Mesendoderm (in vitro differentiated cells): ENCODE measurements around the gene ASB13.

Experiments
- DNase-seq: peaks from one replicate; pipeline ENCODE4 v3.0.0; 2013
- H2AK5ac ChIP-seq: 2 replicates; pipeline ENCODE4 v1.6.1; 2013; ENCODE audit warnings: low read length, inconsistent platforms
- H2BK120ac ChIP-seq: 2 replicates; pipeline ENCODE4 v1.6.1; 2013; ENCODE audit warnings: low read depth, mild to moderate bottlenecking, low read length, moderate library complexity, mixed read lengths
- H2BK15ac ChIP-seq: replicated peaks from 2 replicates; pipeline ENCODE4 v1.6.1; 2013; ENCODE audit warnings: low read depth, mild to moderate bottlenecking, moderate library complexity
- H2BK5ac ChIP-seq: 2 replicates; pipeline ENCODE4 v1.6.1; 2013; ENCODE audit warnings: low read length, inconsistent platforms
- H3K18ac ChIP-seq: 2 replicates; pipeline ENCODE4 v1.6.1; 2013; ENCODE audit warnings: mild to moderate bottlenecking, low read length, mixed read lengths
- H3K23ac ChIP-seq: one replicate; pipeline ENCODE4 v1.6.1; 2013; ENCODE audit warnings: low read length
- H3K27ac ChIP-seq: 2 replicates; pipeline ENCODE4 v1.5.1; 2013; ENCODE audit warnings: low read depth, mild to moderate bottlenecking, inconsistent platforms, low read length, moderate library complexity
- H3K27me3 ChIP-seq: 2 replicates; pipeline ENCODE4 v1.6.1; 2013; ENCODE audit warnings: low read length, control low read depth, mild to moderate bottlenecking, inconsistent platforms; ENCODE audit not compliant: insufficient read depth, poor library complexity
- H3K36me3 ChIP-seq: 2 replicates; pipeline ENCODE4 v1.6.1; 2013; ENCODE audit warnings: low read length, inconsistent platforms; ENCODE audit not compliant: control insufficient read depth, insufficient read depth
- H3K4ac ChIP-seq: one replicate; pipeline ENCODE4 v1.6.1; 2013; ENCODE audit warnings: low read depth, mild to moderate bottlenecking, low read length, moderate library complexity
- H3K4me1 ChIP-seq: 2 replicates; pipeline ENCODE4 v1.6.1; 2013; ENCODE audit warnings: low read depth, low read length, inconsistent platforms; ENCODE audit not compliant: control insufficient read depth
- H3K4me2 ChIP-seq: 2 replicates; pipeline ENCODE4 v1.6.1; 2013; ENCODE audit warnings: low read length
- H3K4me3 ChIP-seq: 2 replicates; pipeline ENCODE4 v1.5.1; 2013; ENCODE audit warnings: mild to moderate bottlenecking, low read length
- H3K56ac ChIP-seq: one replicate; pipeline ENCODE4 v1.6.1; 2013; ENCODE audit warnings: low read length
- H3K79me1 ChIP-seq: 2 replicates; pipeline ENCODE4 v1.6.1; 2013; ENCODE audit warnings: low read length, inconsistent platforms
- H3K79me2 ChIP-seq: 2 replicates; pipeline ENCODE4 v1.6.1; 2013; ENCODE audit warnings: mild to moderate bottlenecking, low read length; ENCODE audit not compliant: control insufficient read depth, insufficient read depth
- H3K9ac ChIP-seq: 2 replicates; pipeline ENCODE4 v1.6.1; 2013; ENCODE audit warnings: low read length, inconsistent platforms
- H4K5ac ChIP-seq: one replicate; pipeline ENCODE4 v1.6.1; 2013; ENCODE audit warnings: low read length
- H4K8ac ChIP-seq: one replicate; pipeline ENCODE4 v1.6.1; 2013; ENCODE audit warnings: low read depth, mild to moderate bottlenecking, control low read depth, low read length, moderate library complexity
- WGBS: extraction: QIAGEN DNeasy Blood & Tissue Kit; methylation state at CpG from one replicate; pipeline ENCODE4 v1.1.7; 2013; ENCODE audit warnings: low lambda C conversion rate, missing lambda C conversion rate; ENCODE audit not compliant: insufficient coverage; ENCODE audit errors: extremely low coverage; 5-methylcytosine and 5-hydroxymethylcytosine counted together

Gene ASB13

DNA sequence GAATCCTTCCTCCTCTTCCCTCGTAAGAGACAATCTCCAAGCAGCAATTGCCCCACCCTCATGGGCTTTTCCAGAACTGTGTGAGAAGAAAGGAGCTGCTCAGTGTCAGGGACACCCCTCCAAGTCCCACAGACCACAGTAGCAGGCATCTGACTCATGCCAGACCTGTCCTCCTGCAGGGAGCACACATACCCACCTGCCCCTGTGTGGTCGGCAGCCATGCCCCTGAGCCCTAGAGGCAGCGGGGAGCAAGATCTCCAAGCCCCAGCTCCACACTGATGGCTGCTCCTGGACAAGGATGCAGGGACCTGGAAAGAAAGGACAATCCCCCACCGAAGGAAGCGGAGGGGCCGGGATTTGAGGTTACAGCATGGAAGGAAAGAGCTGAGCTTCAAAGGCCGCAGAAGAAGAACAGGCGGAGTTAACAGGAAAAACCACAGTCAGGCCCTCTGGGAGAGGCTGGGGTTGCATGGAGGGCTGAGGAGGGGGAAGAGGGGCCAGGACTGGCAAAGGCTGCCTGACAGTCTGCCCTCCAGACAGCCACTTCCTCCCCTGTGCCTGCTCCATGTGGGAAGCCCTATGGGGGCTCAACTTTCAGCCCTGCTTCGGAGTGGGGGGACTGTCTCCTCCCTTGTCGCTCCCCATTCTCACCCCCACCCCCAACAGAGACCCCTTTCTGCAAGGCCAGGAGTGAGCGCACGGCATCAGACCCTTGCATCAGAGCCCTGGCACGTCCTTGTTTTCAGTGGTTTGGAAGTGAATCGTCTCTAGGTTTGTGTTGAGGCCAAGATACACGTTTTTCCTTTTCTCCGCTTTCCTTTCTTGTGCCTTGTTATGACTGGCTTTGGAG, 46.8 kb downstream of the ASB13 start:
- no peak overlapping the region for H2AK5ac ChIP-seq

DNA sequence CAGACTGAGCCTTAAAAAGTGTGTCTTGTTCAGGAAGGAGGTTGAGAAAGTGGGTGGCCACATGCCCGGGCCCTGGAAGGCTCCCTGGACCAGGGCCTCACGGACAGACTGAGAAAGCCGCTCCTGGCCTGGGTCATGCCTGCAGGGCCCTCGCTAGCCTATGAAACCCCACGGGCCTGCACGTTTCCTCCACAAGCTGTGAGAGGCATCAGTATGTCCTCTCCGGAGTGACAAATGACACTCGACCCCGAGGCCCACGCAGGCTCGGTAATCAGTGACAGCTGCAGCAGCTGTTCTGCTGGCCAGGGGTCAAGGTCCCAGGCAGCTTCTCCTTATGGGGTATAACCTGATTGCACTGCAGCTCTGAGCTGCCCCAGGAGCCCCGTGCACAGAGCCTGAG, 47.6 kb downstream of the ASB13 start:
- no peak overlapping the region for H3K23ac ChIP-seq
- no peak overlapping the region for H3K4me2 ChIP-seq
- H3K18ac ChIP-seq = no peak overlapping the region
- no peak overlapping the region for H2BK5ac ChIP-seq
- H3K79me1 ChIP-seq = no peaks in the 10 kb centered on the region
- H3K79me2 ChIP-seq = no peaks in the 10 kb centered on the region
- H3K4ac ChIP-seq = no peak overlapping the region
- H3K4me1 ChIP-seq = no peaks in the 10 kb centered on the region
- no peak overlapping the region for H3K56ac ChIP-seq
- H3K27me3 ChIP-seq = no peaks in the 10 kb centered on the region
- H2BK15ac ChIP-seq = no peak overlapping the region
- no peak overlapping the region for H3K9ac ChIP-seq
- no peak overlapping the region for H2BK120ac ChIP-seq
- DNase-seq = no peak
- no CpG with 5 or more reads among the region's 12 CpGs for WGBS
- H4K8ac ChIP-seq = no peak overlapping the region
- H3K4me3 ChIP-seq = no peak overlapping the region
- no peak overlapping the region for H3K27ac ChIP-seq
- H3K36me3 ChIP-seq = no peaks in the 10 kb centered on the region
- H2AK5ac ChIP-seq = no peak overlapping the region
- H4K5ac ChIP-seq = no peak overlapping the region

More for the DNA sequence above, 46.8 kb downstream of the ASB13 start:
- Histone ChIP-seq H3K4ac (no peak overlapping the region), H3K56ac (no peak overlapping the region), H3K27ac (no peak overlapping the region), H3K23ac (no peak overlapping the region), H4K5ac (no peak overlapping the region), H3K79me2 (no peaks in the 10 kb centered on the region), H3K36me3 (no peaks in the 10 kb centered on the region), H2BK120ac (no peak overlapping the region), H4K8ac (no peak overlapping the region), H3K4me1 (no peaks in the 10 kb centered on the region), H3K18ac (no peak overlapping the region), H3K9ac (no peak overlapping the region), H2BK15ac (no peak overlapping the region), H3K4me3 (no peak overlapping the region), H2BK5ac (no peak overlapping the region), H3K4me2 (no peak overlapping the region), H3K79me1 (no peaks in the 10 kb centered on the region), H3K27me3 (no peaks in the 10 kb centered on the region)
- no CpG with 5 or more reads among the region's 16 CpGs for WGBS
- DNase-seq = peak; percentile 19

DNA sequence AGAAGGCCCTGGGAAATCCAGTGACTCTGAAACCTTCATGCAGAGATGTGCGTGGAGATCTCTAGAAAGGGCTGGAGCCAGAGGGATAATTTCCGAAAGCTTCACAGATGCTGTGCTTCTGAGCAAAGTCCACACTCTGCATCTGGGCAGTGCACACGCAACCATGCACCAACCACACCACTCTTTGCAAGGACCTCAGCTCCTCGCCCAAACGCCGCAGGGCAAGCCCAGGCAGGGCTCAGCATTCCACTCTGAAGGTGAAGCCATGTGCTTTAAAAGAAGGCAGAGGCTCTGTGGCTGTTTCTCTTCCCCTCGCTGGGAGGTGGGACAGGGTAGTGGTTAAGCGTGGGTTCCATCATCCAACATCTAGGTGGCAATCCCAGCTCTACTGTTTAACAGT, 48.4 kb downstream of the ASB13 start:
- H3K4me1 ChIP-seq = no peaks in the 10 kb centered on the region
- H3K27ac ChIP-seq = no peak overlapping the region
- WGBS = no CpG with 5 or more reads among the region's 8 CpGs

GRCh38 chr10:5617521-5617920, 48.9 kb downstream of the ASB13 start:
- Histone ChIP-seq H2BK5ac (no peak overlapping the region), H3K9ac (no peak overlapping the region), H3K27ac (no peak overlapping the region), H4K8ac (no peak overlapping the region), H3K4me3 (no peak overlapping the region), H3K4me2 (no peak overlapping the region), H3K79me2 (no peaks in the 10 kb centered on the region), H3K79me1 (no peaks in the 10 kb centered on the region), H3K18ac (no peak overlapping the region), H3K56ac (no peak overlapping the region), H3K27me3 (no peaks in the 10 kb centered on the region), H3K36me3 (no peaks in the 10 kb centered on the region), H2BK15ac (no peak overlapping the region), H3K4ac (no peak overlapping the region), H2BK120ac (no peak overlapping the region), H4K5ac (no peak overlapping the region), H3K23ac (no peak overlapping the region), H2AK5ac (no peak overlapping the region), H3K4me1 (no peaks in the 10 kb centered on the region)
- WGBS = no CpG with 5 or more reads among the region's 11 CpGs
- no peak for DNase-seq

More for the DNA sequence above, 48.4 kb downstream of the ASB13 start:
- H3K4me3 ChIP-seq = no peak overlapping the region
- no peak overlapping the region for H3K18ac ChIP-seq
- H3K56ac ChIP-seq = no peak overlapping the region
- no peaks in the 10 kb centered on the region for H3K36me3 ChIP-seq
- no peaks in the 10 kb centered on the region for H3K27me3 ChIP-seq
- no peak for DNase-seq
- no peak overlapping the region for H4K5ac ChIP-seq
- no peak overlapping the region for H4K8ac ChIP-seq
- no peaks in the 10 kb centered on the region for H3K79me1 ChIP-seq
- H2BK120ac ChIP-seq = no peak overlapping the region
- no peak overlapping the region for H2AK5ac ChIP-seq
- no peak overlapping the region for H3K23ac ChIP-seq
- H2BK15ac ChIP-seq = no peak overlapping the region
- H3K4me2 ChIP-seq = no peak overlapping the region
- H3K79me2 ChIP-seq = no peaks in the 10 kb centered on the region
- no peak overlapping the region for H3K4ac ChIP-seq
- H3K9ac ChIP-seq = no peak overlapping the region
- no peak overlapping the region for H2BK5ac ChIP-seq

DNA sequence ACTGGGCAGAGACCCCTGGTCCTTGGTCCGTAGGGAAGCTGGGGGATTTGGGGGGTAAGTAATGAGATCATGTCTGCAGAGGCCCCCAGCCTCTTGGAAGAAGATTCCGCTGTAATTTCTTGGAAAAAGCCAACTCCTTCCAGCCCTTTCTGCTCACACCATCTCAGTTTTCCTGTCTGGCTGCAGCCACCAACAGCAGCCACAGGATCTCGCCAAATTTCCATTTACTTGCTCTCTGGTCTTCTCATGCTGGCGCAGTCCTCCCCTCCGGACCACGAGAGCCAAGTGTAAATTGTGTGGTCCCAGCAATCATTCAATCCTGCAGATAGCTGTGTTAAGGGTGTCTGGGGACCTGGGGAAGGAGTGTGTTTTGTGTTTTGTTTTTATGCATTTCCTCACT, 49.6 kb downstream of the ASB13 start:
- no peaks in the 10 kb centered on the region for H3K4me1 ChIP-seq
- H3K56ac ChIP-seq = no peak overlapping the region
- no peak overlapping the region for H4K5ac ChIP-seq
- WGBS = no CpG with 5 or more reads among the region's 6 CpGs
- H3K27ac ChIP-seq = no peak overlapping the region
- H3K4me3 ChIP-seq = no peak overlapping the region
- H3K4me2 ChIP-seq = no peak overlapping the region
- no peak overlapping the region for H3K9ac ChIP-seq
- H4K8ac ChIP-seq = no peak overlapping the region
- no peaks in the 10 kb centered on the region for H3K79me1 ChIP-seq
- H2BK15ac ChIP-seq = no peak overlapping the region
- DNase-seq = no peak
- H2BK5ac ChIP-seq = no peak overlapping the region
- H3K4ac ChIP-seq = no peak overlapping the region
- H3K23ac ChIP-seq = no peak overlapping the region
- no peaks in the 10 kb centered on the region for H3K27me3 ChIP-seq
- no peaks in the 10 kb centered on the region for H3K79me2 ChIP-seq
- H3K36me3 ChIP-seq = no peaks in the 10 kb centered on the region
- H3K18ac ChIP-seq = no peak overlapping the region
- no peak overlapping the region for H2BK120ac ChIP-seq
- H2AK5ac ChIP-seq = no peak overlapping the region

DNA sequence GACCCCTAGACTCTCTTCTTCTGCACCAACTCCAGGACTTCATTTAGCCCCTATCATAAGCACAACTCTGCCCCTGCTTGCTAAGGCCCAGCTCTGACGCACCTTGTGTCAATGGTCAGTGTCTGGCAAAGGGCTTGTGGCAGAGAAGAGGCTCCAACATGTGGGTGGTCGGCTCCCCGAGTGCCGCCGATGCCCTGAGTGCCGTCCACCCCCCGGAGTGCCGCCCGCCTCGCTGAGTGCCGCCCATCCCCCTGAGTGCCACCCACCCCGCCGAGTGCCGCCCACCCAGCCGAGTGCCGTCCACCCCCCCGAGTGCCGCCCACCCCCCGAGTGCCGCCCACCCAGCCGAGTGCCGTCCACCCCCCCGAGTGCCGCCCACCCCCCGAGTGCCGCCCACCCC, 50.3 kb downstream of the ASB13 start:
- Histone ChIP-seq H2BK120ac (no peak overlapping the region), H3K18ac (no peak overlapping the region), H3K79me2 (no peaks in the 10 kb centered on the region), H3K4ac (no peak overlapping the region), H3K56ac (no peak overlapping the region), H2AK5ac (no peak overlapping the region), H3K27ac (no peak overlapping the region), H3K23ac (peak overlapping the region; percentile 45), H2BK5ac (no peak overlapping the region), H3K4me2 (no peak overlapping the region), H2BK15ac (no peak overlapping the region), H3K79me1 (no peaks in the 10 kb centered on the region), H3K9ac (no peak overlapping the region), H3K27me3 (no peaks in the 10 kb centered on the region), H3K36me3 (no peaks in the 10 kb centered on the region), H4K5ac (no peak overlapping the region), H4K8ac (no peak overlapping the region), H3K4me3 (no peak overlapping the region), H3K4me1 (no peaks in the 10 kb centered on the region)
- DNase-seq = no peak
- no CpG with 5 or more reads among the region's 26 CpGs for WGBS
